ENCODE results near the gene PSMA5.
A peak's percentile ranks its signal among the peaks of the same experiment; 100 is the strongest.

Gene PSMA5

DNA sequence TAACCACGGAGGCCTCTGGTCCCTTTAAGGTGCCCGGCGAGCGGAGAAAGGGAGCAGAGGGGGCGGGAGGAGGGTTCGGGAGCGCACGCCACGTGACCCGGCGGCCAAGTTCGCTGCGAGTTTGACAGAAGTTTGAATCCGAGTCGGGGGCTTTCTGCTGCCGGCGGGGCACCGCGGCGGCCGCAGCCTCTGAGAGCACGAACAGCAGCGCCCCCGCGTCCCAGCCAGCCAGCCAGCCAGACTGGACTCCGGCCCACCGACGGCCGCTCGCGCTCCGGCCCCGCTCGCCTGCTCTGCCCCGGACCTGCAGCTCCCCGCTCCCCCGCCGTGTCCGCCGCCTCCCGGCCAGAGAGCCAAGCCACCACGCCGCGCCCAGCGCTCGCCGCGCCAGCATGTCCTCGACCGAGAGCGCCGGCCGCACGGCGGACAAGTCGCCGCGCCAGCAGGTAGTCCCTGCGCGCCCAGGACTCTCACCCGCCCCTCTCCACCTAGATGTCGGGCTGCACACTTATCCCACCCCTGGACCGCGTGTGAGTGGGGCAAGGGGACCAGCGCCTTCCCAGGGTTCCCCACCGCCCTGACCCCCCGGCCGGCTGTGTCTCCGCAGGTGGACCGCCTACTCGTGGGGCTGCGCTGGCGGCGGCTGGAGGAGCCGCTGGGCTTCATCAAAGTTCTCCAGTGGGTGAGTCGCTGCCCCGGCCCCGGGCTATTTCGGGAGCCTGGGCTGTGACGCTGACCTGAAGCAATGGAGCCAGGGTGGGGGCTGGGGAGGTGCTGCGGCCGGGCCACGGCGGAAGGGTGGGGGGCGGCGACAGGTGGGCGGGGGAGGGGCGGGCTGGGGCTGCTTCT, 40.4 kb upstream of the PSMA5 start, which contains the start of gene SYPL2 (continued):
- TF ChIP-seq OVOL3 (tag by site-specific recombination; IDR thresholded peaks at IDR 0.05) (no peak), ZNF132 (tag by site-specific recombination; IDR thresholded peaks at IDR 0.05; ENCODE audit: borderline replicate concordance) (no peak), ZNF26 (tag by site-specific recombination; IDR thresholded peaks at IDR 0.05) (no peak), SCRT2 (tag by site-specific recombination; IDR thresholded peaks at IDR 0.05) (peak; percentile 38; the same call in 1 of the 2 replicates), ZSCAN18 (tag by site-specific recombination; IDR thresholded peaks at IDR 0.05) (no peak), ZNF791 (tag by site-specific recombination; IDR thresholded peaks at IDR 0.05) (no peak), ZNF2 (tag by site-specific recombination; IDR thresholded peaks at IDR 0.05) (no peak), KLF7 (tag by site-specific recombination; IDR thresholded peaks at IDR 0.05; ENCODE audit: borderline replicate concordance) (no peak), ZNF274 (IDR thresholded peaks at IDR 0.05; ENCODE audit: low read length) (no peak), ZNF274 (tag by site-specific recombination; IDR thresholded peaks at IDR 0.05; ENCODE audit: borderline replicate concordance) (no peak), ZNF623 (tag by site-specific recombination; IDR thresholded peaks at IDR 0.05) (no peak), ZNF175 (tag by site-specific recombination; IDR thresholded peaks at IDR 0.05) (no peak), ZNF169 (tag by site-specific recombination; IDR thresholded peaks at IDR 0.05) (no peak), ZNF23 (tag by site-specific recombination; IDR thresholded peaks at IDR 0.05; ENCODE audit: borderline replicate concordance) (no peak), ZNF530 (tag by site-specific recombination; IDR thresholded peaks at IDR 0.05; ENCODE audit: low read depth) (no peak), ZSCAN4 (tag by site-specific recombination; IDR thresholded peaks at IDR 0.05) (no peak), ZBTB10 (tag by site-specific recombination; IDR thresholded peaks at IDR 0.05) (0 out of 2 replicates have a peak, but pooled peaks have one; percentile 5), ZIC2 (tag by site-specific recombination; IDR thresholded peaks at IDR 0.05) (peak; percentile 90), HOXD13 (CRISPR knock-in tag; IDR thresholded peaks at IDR 0.05; ENCODE audit: borderline replicate concordance) (no peak)
- TF ChIP-seq, protein P1, sequence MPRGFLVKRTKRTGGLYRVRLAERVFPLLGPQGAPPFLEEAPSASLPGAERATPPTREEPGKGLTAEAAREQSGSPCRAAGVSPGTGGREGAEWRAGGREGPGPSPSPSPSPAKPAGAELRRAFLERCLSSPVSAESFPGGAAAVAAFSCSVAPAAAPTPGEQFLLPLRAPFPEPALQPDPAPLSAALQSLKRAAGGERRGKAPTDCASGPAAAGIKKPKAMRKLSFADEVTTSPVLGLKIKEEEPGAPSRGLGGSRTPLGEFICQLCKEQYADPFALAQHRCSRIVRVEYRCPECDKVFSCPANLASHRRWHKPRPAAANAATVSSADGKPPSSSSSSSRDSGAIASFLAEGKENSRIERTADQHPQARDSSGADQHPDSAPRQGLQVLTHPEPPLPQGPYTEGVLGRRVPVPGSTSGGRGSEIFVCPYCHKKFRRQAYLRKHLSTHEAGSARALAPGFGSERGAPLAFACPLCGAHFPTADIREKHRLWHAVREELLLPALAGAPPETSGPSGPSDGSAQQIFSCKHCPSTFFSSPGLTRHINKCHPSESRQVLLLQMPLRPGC (tag by site-specific recombination; IDR thresholded peaks at IDR 0.05): no peak
- TF ChIP-seq, protein P2, sequence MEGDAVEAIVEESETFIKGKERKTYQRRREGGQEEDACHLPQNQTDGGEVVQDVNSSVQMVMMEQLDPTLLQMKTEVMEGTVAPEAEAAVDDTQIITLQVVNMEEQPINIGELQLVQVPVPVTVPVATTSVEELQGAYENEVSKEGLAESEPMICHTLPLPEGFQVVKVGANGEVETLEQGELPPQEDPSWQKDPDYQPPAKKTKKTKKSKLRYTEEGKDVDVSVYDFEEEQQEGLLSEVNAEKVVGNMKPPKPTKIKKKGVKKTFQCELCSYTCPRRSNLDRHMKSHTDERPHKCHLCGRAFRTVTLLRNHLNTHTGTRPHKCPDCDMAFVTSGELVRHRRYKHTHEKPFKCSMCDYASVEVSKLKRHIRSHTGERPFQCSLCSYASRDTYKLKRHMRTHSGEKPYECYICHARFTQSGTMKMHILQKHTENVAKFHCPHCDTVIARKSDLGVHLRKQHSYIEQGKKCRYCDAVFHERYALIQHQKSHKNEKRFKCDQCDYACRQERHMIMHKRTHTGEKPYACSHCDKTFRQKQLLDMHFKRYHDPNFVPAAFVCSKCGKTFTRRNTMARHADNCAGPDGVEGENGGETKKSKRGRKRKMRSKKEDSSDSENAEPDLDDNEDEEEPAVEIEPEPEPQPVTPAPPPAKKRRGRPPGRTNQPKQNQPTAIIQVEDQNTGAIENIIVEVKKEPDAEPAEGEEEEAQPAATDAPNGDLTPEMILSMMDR (tag by site-specific recombination; IDR thresholded peaks at IDR 0.05): no peak; the same call in 1 of the 2 replicates
- TF ChIP-seq, protein P3, sequence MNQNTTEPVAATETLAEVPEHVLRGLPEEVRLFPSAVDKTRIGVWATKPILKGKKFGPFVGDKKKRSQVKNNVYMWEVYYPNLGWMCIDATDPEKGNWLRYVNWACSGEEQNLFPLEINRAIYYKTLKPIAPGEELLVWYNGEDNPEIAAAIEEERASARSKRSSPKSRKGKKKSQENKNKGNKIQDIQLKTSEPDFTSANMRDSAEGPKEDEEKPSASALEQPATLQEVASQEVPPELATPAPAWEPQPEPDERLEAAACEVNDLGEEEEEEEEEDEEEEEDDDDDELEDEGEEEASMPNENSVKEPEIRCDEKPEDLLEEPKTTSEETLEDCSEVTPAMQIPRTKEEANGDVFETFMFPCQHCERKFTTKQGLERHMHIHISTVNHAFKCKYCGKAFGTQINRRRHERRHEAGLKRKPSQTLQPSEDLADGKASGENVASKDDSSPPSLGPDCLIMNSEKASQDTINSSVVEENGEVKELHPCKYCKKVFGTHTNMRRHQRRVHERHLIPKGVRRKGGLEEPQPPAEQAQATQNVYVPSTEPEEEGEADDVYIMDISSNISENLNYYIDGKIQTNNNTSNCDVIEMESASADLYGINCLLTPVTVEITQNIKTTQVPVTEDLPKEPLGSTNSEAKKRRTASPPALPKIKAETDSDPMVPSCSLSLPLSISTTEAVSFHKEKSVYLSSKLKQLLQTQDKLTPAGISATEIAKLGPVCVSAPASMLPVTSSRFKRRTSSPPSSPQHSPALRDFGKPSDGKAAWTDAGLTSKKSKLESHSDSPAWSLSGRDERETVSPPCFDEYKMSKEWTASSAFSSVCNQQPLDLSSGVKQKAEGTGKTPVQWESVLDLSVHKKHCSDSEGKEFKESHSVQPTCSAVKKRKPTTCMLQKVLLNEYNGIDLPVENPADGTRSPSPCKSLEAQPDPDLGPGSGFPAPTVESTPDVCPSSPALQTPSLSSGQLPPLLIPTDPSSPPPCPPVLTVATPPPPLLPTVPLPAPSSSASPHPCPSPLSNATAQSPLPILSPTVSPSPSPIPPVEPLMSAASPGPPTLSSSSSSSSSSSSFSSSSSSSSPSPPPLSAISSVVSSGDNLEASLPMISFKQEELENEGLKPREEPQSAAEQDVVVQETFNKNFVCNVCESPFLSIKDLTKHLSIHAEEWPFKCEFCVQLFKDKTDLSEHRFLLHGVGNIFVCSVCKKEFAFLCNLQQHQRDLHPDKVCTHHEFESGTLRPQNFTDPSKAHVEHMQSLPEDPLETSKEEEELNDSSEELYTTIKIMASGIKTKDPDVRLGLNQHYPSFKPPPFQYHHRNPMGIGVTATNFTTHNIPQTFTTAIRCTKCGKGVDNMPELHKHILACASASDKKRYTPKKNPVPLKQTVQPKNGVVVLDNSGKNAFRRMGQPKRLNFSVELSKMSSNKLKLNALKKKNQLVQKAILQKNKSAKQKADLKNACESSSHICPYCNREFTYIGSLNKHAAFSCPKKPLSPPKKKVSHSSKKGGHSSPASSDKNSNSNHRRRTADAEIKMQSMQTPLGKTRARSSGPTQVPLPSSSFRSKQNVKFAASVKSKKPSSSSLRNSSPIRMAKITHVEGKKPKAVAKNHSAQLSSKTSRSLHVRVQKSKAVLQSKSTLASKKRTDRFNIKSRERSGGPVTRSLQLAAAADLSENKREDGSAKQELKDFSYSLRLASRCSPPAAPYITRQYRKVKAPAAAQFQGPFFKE (tag by site-specific recombination; IDR thresholded peaks at IDR 0.05; ENCODE audit: borderline replicate concordance): no peak

Measured in HEK293 (cell line).